H9 (cell line): ENCODE measurements around the gene DPH2. TPM values are rescaled to one million over a fixed set of nuclear protein-coding genes. Genes with fewer than 3 reads are reported as not detected.

Source experiments
- DNase-seq: peaks from one replicate; pipeline ENCODE4 v3.0.0-alpha.2; 2017
- H2AFZ ChIP-seq: one replicate; pipeline ENCODE4 v1.6.1; 2013; ENCODE audit warnings: mild to moderate bottlenecking, low read length, control low read depth, moderate library complexity
- H2AK5ac ChIP-seq: 2 replicates; pipeline ENCODE4 v1.6.1; 2013; ENCODE audit warnings: low read length, control low read depth, mixed read lengths; ENCODE audit not compliant: insufficient read length
- H2BK120ac ChIP-seq: one replicate; pipeline ENCODE4 v1.6.1; 2013; ENCODE audit warnings: low read depth, mild to moderate bottlenecking, low read length, control low read depth, inconsistent platforms; ENCODE audit not compliant: poor library complexity, severe bottlenecking
- H2BK12ac ChIP-seq: 2 replicates; pipeline ENCODE4 v1.6.1; 2013; ENCODE audit warnings: low read length, control low read depth, mixed read lengths, low read depth; ENCODE audit not compliant: insufficient read length
- H2BK15ac ChIP-seq: 2 replicates; pipeline ENCODE4 v1.6.1; 2013; ENCODE audit warnings: low read depth, low read length, control low read depth
- H2BK20ac ChIP-seq: one replicate; pipeline ENCODE4 v1.6.1; 2013; ENCODE audit warnings: low read depth, mild to moderate bottlenecking, low read length, control low read depth, inconsistent platforms; ENCODE audit not compliant: poor library complexity, severe bottlenecking
- H2BK5ac ChIP-seq: 2 replicates; pipeline ENCODE4 v1.6.1; 2013; ENCODE audit warnings: low read length, control low read depth, mixed read lengths; ENCODE audit not compliant: insufficient read length
- H3K14ac ChIP-seq: 2 replicates; pipeline ENCODE4 v1.6.1; 2013; ENCODE audit warnings: low read length, control low read depth; ENCODE audit not compliant: insufficient read depth
- H3K18ac ChIP-seq: 2 replicates; pipeline ENCODE4 v1.6.1; 2013; ENCODE audit warnings: low read depth, mild to moderate bottlenecking, mixed read lengths, low read length, control low read depth; ENCODE audit not compliant: insufficient read length
- H3K23ac ChIP-seq: 2 replicates; pipeline ENCODE4 v1.6.1; 2013; ENCODE audit warnings: low read length, control low read depth, mixed read lengths, low read depth; ENCODE audit not compliant: insufficient read length
- H3K23me2 ChIP-seq: 2 replicates; pipeline ENCODE4 v1.6.1; 2013; ENCODE audit warnings: low read depth, mild to moderate bottlenecking, mixed read lengths, low read length, control low read depth; ENCODE audit not compliant: insufficient read length, poor library complexity, severe bottlenecking
- H3K27ac ChIP-seq: 2 replicates; pipeline ENCODE4 v1.5.1; 2013; ENCODE audit warnings: low read length, control low read depth, mixed read lengths, low read depth; ENCODE audit not compliant: insufficient read length
- H3K27me3 ChIP-seq: 2 replicates; pipeline ENCODE4 v1.6.1; 2013; ENCODE audit warnings: low read length, control low read depth, inconsistent platforms; ENCODE audit not compliant: insufficient read depth
- H3K4ac ChIP-seq: 2 replicates; pipeline ENCODE4 v1.6.1; 2013; ENCODE audit warnings: low read depth, mild to moderate bottlenecking, control low read depth, inconsistent platforms, low read length, moderate library complexity
- H3K4me1 ChIP-seq: 2 replicates; pipeline ENCODE4 v1.6.1; 2013; ENCODE audit warnings: low read length, control low read depth, inconsistent platforms; ENCODE audit not compliant: insufficient read depth
- H3K4me2 ChIP-seq: 2 replicates; pipeline ENCODE4 v1.6.1; 2013; ENCODE audit warnings: low read length, control low read depth, mixed read lengths; ENCODE audit not compliant: insufficient read length, insufficient read depth
- H3K56ac ChIP-seq: 2 replicates; pipeline ENCODE4 v1.6.1; 2013; ENCODE audit warnings: low read depth, mild to moderate bottlenecking, mixed read lengths, low read length, control low read depth; ENCODE audit not compliant: insufficient read length
- H3K79me1 ChIP-seq: 2 replicates; pipeline ENCODE4 v1.6.1; 2013; ENCODE audit warnings: low read depth, mild to moderate bottlenecking, moderate library complexity, low read length, control low read depth, inconsistent platforms; ENCODE audit not compliant: insufficient read depth, poor library complexity, severe bottlenecking
- H3K79me2 ChIP-seq: 2 replicates; pipeline ENCODE4 v1.6.1; 2013; ENCODE audit warnings: low read length, control low read depth, inconsistent platforms; ENCODE audit not compliant: insufficient read depth
- H3K9ac ChIP-seq: 2 replicates; pipeline ENCODE4 v1.6.1; 2013; ENCODE audit warnings: low read length, control low read depth, mixed read lengths; ENCODE audit not compliant: insufficient read length; ENCODE audit errors: extremely low read depth
- H3K9me3 ChIP-seq: one replicate; pipeline ENCODE4 v1.6.1; 2013; ENCODE audit warnings: low read depth, low read length, inconsistent platforms; ENCODE audit not compliant: control insufficient read depth
- H3T11ph ChIP-seq: one replicate; pipeline ENCODE4 v1.6.1; 2013; ENCODE audit warnings: mild to moderate bottlenecking, low read length, control low read depth, inconsistent platforms
- H4K20me1 ChIP-seq: one replicate; pipeline ENCODE4 v1.6.1; 2013; ENCODE audit not compliant: control insufficient read depth, insufficient read length, insufficient read depth
- H4K5ac ChIP-seq: 2 replicates; pipeline ENCODE4 v1.6.1; 2013; ENCODE audit warnings: low read depth, mild to moderate bottlenecking, mixed read lengths, low read length, control low read depth; ENCODE audit not compliant: insufficient read length
- H4K8ac ChIP-seq: replicated peaks from 2 replicates; pipeline ENCODE4 v1.6.1; 2013; ENCODE audit warnings: low read length, control low read depth, mixed read lengths, low read depth; ENCODE audit not compliant: insufficient read length
- H4K91ac ChIP-seq: 2 replicates; pipeline ENCODE4 v1.6.1; 2013; ENCODE audit warnings: low read depth, mild to moderate bottlenecking, moderate library complexity, mixed read lengths, low read length, control low read depth; ENCODE audit not compliant: insufficient read length
- H3K27ac Mint-ChIP-seq, 3 experiments: 2 replicates in 2 of 3; 3 replicates in 1 of 3; pipeline ENCODE4 v1.8.0; 2020 to 2021; ENCODE audit warnings: mixed read lengths in 3 of 3, mild to moderate bottlenecking in 1 of 3, moderate library complexity in 1 of 3
- H3K27me3 Mint-ChIP-seq: 2 replicates; pipeline ENCODE4 v1.8.0; 2021; ENCODE audit warnings: low read depth, mild to moderate bottlenecking, moderate library complexity, mixed read lengths
- H3K36me3 Mint-ChIP-seq, 3 experiments: 2 replicates in 2 of 3; 3 replicates in 1 of 3; pipeline ENCODE4 v1.8.0; 2020 to 2021; ENCODE audit warnings: low read depth in 3 of 3, mixed read lengths in 3 of 3; ENCODE audit not compliant: insufficient read depth in 1 of 3
- H3K4me1 Mint-ChIP-seq, 2 experiments: 2 replicates each; pipeline ENCODE4 v1.8.0; 2020; ENCODE audit warnings: mixed read lengths in 2 of 2
- H3K4me3 Mint-ChIP-seq, 2 experiments: 2 replicates in 1 of 2; 3 replicates in 1 of 2; pipeline ENCODE4 v1.8.0; 2020 to 2021; ENCODE audit warnings: mild to moderate bottlenecking in 2 of 2, mixed read lengths in 2 of 2, moderate library complexity in 1 of 2
- H3K9me3 Mint-ChIP-seq, 2 experiments: 2 replicates in 1 of 2; 3 replicates in 1 of 2; pipeline ENCODE4 v1.8.0; 2020; ENCODE audit warnings: mild to moderate bottlenecking in 2 of 2, mixed read lengths in 2 of 2, moderate library complexity in 1 of 2
- WGBS: extraction: QIAGEN DNeasy Blood & Tissue Kit; methylation state at CpG from one replicate; pipeline ENCODE4 v1.1.7; 2013; ENCODE audit warnings: missing lambda C conversion rate, low lambda C conversion rate, mixed read lengths; ENCODE audit not compliant: insufficient read length; ENCODE audit errors: extremely low coverage; 5-methylcytosine and 5-hydroxymethylcytosine counted together
- total RNA-seq: library from RNA; stranded (reverse); gene quantifications from 2 replicates; pipeline ENCODE4 v1.2.1, GENCODE V29; 2021
- TF ChIP-seq, protein P1 (sequence below): fragments of 200-600 bp; sonication (generic); conservative IDR thresholded peaks from 3 replicates; pipeline ENCODE4 v1.8.0; 2021; ENCODE audit warnings: antibody characterized with exemption, mild to moderate bottlenecking

DPH2 gene
- total RNA-seq, 1 experiment from 2014 or later, result 74.4 TPM

DNA sequence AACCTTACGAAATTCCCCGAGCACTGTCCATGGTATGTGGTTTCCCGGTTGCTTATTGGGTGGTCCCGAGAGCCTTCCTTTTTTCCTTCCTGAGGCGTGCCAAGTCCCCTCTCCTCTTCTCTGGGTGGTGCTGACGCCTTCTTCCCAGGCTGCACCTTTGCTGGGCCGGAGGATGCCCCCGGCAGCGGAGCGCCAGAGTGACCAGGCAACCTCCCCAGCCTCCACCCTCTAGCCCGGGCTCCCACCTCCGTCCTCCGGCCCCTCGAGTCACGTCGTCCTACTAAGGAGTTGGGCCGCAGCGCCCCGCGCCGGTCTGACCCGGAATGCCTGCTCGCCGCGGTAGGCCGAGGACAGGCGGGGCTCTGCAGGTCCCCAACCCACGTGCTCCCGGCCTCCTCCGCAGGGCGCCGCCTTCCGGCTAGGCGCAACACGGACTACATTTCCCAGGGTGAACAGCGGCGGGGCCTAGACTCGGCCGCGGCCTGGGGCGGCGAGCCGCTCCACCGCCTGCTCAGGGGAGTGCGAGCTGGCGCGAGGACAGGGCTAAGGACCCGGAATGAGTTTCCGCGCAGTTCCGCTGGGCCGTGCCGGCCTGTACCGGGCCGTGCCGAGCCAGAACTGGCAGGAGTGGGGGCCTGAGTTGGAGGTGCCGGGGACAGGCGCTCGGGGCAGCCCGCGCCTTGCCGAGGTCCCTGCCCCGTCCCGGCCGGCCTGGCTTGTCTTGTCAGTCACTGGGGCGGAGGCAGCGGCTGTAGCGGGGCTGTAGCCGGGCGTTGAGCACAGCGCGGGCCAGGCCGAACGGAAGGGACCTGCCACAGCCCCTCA lies 23.4 kb upstream of the DPH2 start, which contains the start of gene IPO13:
TSS of gene IPO13 (plus strand) at position 715 of the 825 bp plus-strand sequence. CDS start 651 bp downstream, outside the sequence.
- WGBS, result no CpG with 5 or more reads among the region's 74 CpGs
- peaks cover 26 to 34% of the 10 kb centered on the region in 2 experiments for H3K4me1 Mint-ChIP-seq
- H2BK15ac ChIP-seq, result no peak within 1 kb of the TSS
- no peak within 1 kb of the TSS for H3K23ac ChIP-seq
- H3K56ac ChIP-seq, result no peak within 1 kb of the TSS
- no peak within 1 kb of the TSS for H2AK5ac ChIP-seq
- no peaks in the 10 kb centered on the region; the same call in 1 of the 2 replicates for H3K27me3 Mint-ChIP-seq
- H3K9me3 ChIP-seq, result no peaks in the 10 kb centered on the region
- H4K5ac ChIP-seq, result no peak within 1 kb of the TSS
- H2BK12ac ChIP-seq, result no peak within 1 kb of the TSS
- H3K36me3 Mint-ChIP-seq, result peaks cover 0 to 9% (median 7%) of the 10 kb centered on the region in 3 experiments; a peak in 6 of 7 replicates
- no peak within 1 kb of the TSS for H3K4ac ChIP-seq
- no peak within 1 kb of the TSS for H4K91ac ChIP-seq
- DNase-seq, result peak; percentile 98
- TF ChIP-seq, protein P1, sequence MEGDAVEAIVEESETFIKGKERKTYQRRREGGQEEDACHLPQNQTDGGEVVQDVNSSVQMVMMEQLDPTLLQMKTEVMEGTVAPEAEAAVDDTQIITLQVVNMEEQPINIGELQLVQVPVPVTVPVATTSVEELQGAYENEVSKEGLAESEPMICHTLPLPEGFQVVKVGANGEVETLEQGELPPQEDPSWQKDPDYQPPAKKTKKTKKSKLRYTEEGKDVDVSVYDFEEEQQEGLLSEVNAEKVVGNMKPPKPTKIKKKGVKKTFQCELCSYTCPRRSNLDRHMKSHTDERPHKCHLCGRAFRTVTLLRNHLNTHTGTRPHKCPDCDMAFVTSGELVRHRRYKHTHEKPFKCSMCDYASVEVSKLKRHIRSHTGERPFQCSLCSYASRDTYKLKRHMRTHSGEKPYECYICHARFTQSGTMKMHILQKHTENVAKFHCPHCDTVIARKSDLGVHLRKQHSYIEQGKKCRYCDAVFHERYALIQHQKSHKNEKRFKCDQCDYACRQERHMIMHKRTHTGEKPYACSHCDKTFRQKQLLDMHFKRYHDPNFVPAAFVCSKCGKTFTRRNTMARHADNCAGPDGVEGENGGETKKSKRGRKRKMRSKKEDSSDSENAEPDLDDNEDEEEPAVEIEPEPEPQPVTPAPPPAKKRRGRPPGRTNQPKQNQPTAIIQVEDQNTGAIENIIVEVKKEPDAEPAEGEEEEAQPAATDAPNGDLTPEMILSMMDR, result peak; percentile 84
- H2BK20ac ChIP-seq, result no peak within 1 kb of the TSS
- H3K27me3 ChIP-seq, result no peaks in the 10 kb centered on the region
- H3K18ac ChIP-seq, result peak within 1 kb of the TSS; percentile 98
- no peaks in the 10 kb centered on the region for H3K9me3 Mint-ChIP-seq
- peak within 1 kb of the TSS; percentile 63 for H3K4me2 ChIP-seq
- H3K79me1 ChIP-seq, result no peaks in the 10 kb centered on the region
- H2AFZ ChIP-seq, result no peak within 1 kb of the TSS
- peak within 1 kb of the TSS; percentile 92 to 98 (median 97); a peak in 6 of 7 replicates for H3K27ac Mint-ChIP-seq
- H3K27ac ChIP-seq, result no peak within 1 kb of the TSS
- H3K9ac ChIP-seq, result peak within 1 kb of the TSS; percentile 80
- no peak within 1 kb of the TSS for H2BK120ac ChIP-seq
- H3K4me1 ChIP-seq, result no peaks in the 10 kb centered on the region
- H3K79me2 ChIP-seq, result no peaks in the 10 kb centered on the region
- no peak within 1 kb of the TSS for H4K8ac ChIP-seq
- no peak within 1 kb of the TSS for H3T11ph ChIP-seq
- peaks cover 10% of the 10 kb centered on the region for H3K23me2 ChIP-seq
- H4K20me1 ChIP-seq, result no peaks in the 10 kb centered on the region
- H2BK5ac ChIP-seq, result no peak within 1 kb of the TSS
- H3K4me3 Mint-ChIP-seq, result peak within 1 kb of the TSS; percentile 84 to 88
- H3K14ac ChIP-seq, result peak within 1 kb of the TSS; percentile 99
